Fibroblast of pulmonary artery (primary cell): ENCODE results near the gene CCS.

Source experiments
- DNase-seq: peaks from one replicate; pipeline ENCODE4 v3.0.0-alpha.2; 2010; ENCODE audit warnings: low read depth
- H3K4me3 ChIP-seq: replicated peaks from 2 replicates; pipeline ENCODE4 v1.5.1; 2011; ENCODE audit warnings: low read depth, mild to moderate bottlenecking, control low read depth, low read length, moderate library complexity
- TF ChIP-seq, protein P1 (sequence below): IDR thresholded peaks from 2 replicates; pipeline ENCODE4 v1.5.1; 2011; ENCODE audit warnings: mild to moderate bottlenecking, control low read depth, low read length, inconsistent platforms; ENCODE audit errors: missing control alignments

Gene CCS

DNA sequence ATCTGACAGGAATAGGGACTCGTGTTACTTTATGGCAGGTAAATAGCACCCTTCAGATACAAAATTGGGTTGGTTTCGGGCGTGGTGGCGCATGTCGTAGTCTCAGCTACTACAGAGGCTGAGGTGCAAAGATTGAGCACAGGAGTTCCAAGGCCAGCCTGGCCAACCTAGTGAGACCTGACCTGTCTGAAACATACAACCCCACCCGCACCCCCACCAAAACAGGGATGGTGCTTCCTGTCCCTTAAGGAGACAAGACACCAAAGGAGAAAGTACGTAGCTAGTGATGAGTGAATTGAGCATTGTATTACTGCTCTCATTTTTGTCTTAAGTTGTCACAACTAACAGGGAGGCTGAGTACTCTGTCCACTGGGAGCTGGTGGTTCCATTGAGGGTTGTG, 59.7 kb downstream of the CCS start:
- DNase-seq: no peak
- TF ChIP-seq, protein P1, sequence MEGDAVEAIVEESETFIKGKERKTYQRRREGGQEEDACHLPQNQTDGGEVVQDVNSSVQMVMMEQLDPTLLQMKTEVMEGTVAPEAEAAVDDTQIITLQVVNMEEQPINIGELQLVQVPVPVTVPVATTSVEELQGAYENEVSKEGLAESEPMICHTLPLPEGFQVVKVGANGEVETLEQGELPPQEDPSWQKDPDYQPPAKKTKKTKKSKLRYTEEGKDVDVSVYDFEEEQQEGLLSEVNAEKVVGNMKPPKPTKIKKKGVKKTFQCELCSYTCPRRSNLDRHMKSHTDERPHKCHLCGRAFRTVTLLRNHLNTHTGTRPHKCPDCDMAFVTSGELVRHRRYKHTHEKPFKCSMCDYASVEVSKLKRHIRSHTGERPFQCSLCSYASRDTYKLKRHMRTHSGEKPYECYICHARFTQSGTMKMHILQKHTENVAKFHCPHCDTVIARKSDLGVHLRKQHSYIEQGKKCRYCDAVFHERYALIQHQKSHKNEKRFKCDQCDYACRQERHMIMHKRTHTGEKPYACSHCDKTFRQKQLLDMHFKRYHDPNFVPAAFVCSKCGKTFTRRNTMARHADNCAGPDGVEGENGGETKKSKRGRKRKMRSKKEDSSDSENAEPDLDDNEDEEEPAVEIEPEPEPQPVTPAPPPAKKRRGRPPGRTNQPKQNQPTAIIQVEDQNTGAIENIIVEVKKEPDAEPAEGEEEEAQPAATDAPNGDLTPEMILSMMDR: no peak
- H3K4me3 ChIP-seq: no peak overlapping the region

DNA sequence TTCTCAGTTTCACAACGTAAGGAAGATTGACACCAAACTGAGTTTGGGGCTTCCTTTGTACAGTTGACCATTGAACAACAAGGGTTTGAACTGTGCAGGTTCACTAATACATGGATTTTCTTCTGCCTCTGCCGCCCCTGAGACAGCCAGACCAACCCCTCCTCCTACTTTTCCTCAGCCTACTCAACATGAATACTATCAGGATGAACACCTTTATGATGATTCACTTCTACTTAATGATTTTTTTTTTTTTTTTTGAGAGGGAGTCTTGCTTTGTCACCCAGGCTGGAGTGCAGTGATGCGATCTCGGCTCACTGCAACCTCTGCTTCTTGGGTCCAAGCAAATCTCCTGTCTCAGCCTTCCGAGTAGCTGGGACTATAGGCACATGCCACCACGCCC, 60.1 kb downstream of the CCS start:
- no peak overlapping the region for H3K4me3 ChIP-seq
- DNase-seq: no peak
- TF ChIP-seq, protein P1: no peak
